Psoas muscle (tissue), 8 donors: Measurements from ENCODE around the gene IDH2. TPM values are rescaled to one million over a fixed set of nuclear protein-coding genes. Genes with fewer than 3 reads are reported as not detected.
A peak's percentile ranks its signal among the peaks of the same experiment; 100 is the strongest.

ENCODE experiments used
- ATAC-seq, 4 donors: fragments of 200-7000 bp; cut with Tn5 transposase; one replicate each; pipeline ENCODE4 v1.9.1; 2020; ENCODE audit warnings: moderate library complexity in 3 of 4, mild to moderate bottlenecking in 2 of 4
- DNase-seq, 2 donors: peaks; one replicate each; pipeline ENCODE4 v3.0.0-alpha.2; 2020
- H3K27ac ChIP-seq: fragments of 200-600 bp; one replicate; pipeline ENCODE4 v1.8.0; 2022
- H3K27me3 ChIP-seq, 3 donors: fragments of 200-600 bp in 1 of 3; one replicate each; pipeline versions ENCODE4 v1.6.1 to v1.8.0; 2013 to 2022; ENCODE audit warnings: low read length in 2 of 3, mild to moderate bottlenecking in 2 of 3, moderate library complexity in 1 of 3; ENCODE audit not compliant: insufficient read depth in 3 of 3
- H3K36me3 ChIP-seq, 2 donors: fragments of 200-600 bp in 1 of 2; one replicate each; pipeline versions ENCODE4 v1.6.1 to v1.8.0; 2013 to 2022; ENCODE audit warnings: low read depth in 1 of 2, mild to moderate bottlenecking in 1 of 2, moderate library complexity in 1 of 2; ENCODE audit not compliant: insufficient read depth in 1 of 2
- H3K4me1 ChIP-seq: fragments of 200-600 bp; one replicate; pipeline ENCODE4 v1.8.0; 2022
- H3K4me3 ChIP-seq: fragments of 200-600 bp; one replicate; pipeline ENCODE4 v1.8.0; 2022; ENCODE audit warnings: mild to moderate bottlenecking
- H3K9me3 ChIP-seq: fragments of 200-600 bp; one replicate; pipeline ENCODE4 v1.8.0; 2022
- WGBS, 3 donors: extraction: QIAGEN DNeasy Blood & Tissue Kit; methylation state at CpG; one replicate each; pipeline versions ENCODE4 v1.1.6 to v1.1.7; 2013; 5-methylcytosine and 5-hydroxymethylcytosine counted together
- intact Hi-C, 2 donors: fragments of 100-400 bp; cut with DNase I; formaldehyde crosslinking; loops; one replicate each; pipeline versions ENCODE4 v1.11.0 to v1.14.2; 2022
- polyA plus RNA-seq, 3 donors: library from polyadenylated mRNA; stranded (reverse); fragments of 200-250 nt; gene quantifications; one replicate each; pipeline ENCODE4 v1.2.3, GENCODE V29; 2013
- total RNA-seq, 4 donors: library from RNA; stranded (reverse); fragmentation: NEBNext Ultra II Directional in 2 of 4; extraction: Animal tissue kit (Norgen Biotek cat#: 25700) in 2 of 4; gene quantifications; one replicate each; pipeline versions ENCODE4 v1.2.1 to v1.2.4, GENCODE V29; 2021 to 2023
- TF ChIP-seq, protein P1 (sequence below): fragments of 200-600 bp; IDR thresholded peaks from one replicate; pipeline ENCODE4 v1.8.0; 2022; ENCODE audit warnings: antibody characterized with exemption
- donor health status: healthy with polysubstance abuse.
- donor health status: DM: no; HTN: no; CAD: no; lungs with moderate emphysema.
- donor health status: Bipolar disorder and iron deficiency.
- donor health status: healthy.
- donor health status: DM: yes; HTN: yes; CAD: no.
- donor health status: DM: no; HTN: no; CAD: no.
- donor health status: DM: no; HTN: no; CAD: no.
- donor health status: DM: yes; HTN: yes; CAD: no.

Gene IDH2
- total and polyA plus RNA-seq, 7 donors: 365 to 926 (median 695) TPM

- no peaks in the 10 kb centered on the region for H3K36me3 ChIP-seq
- H3K4me1 ChIP-seq: peaks cover 17% of the 10 kb centered on the region
- no peaks in the 10 kb centered on the region for H3K9me3 ChIP-seq
- TF ChIP-seq, protein P1, sequence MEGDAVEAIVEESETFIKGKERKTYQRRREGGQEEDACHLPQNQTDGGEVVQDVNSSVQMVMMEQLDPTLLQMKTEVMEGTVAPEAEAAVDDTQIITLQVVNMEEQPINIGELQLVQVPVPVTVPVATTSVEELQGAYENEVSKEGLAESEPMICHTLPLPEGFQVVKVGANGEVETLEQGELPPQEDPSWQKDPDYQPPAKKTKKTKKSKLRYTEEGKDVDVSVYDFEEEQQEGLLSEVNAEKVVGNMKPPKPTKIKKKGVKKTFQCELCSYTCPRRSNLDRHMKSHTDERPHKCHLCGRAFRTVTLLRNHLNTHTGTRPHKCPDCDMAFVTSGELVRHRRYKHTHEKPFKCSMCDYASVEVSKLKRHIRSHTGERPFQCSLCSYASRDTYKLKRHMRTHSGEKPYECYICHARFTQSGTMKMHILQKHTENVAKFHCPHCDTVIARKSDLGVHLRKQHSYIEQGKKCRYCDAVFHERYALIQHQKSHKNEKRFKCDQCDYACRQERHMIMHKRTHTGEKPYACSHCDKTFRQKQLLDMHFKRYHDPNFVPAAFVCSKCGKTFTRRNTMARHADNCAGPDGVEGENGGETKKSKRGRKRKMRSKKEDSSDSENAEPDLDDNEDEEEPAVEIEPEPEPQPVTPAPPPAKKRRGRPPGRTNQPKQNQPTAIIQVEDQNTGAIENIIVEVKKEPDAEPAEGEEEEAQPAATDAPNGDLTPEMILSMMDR: no peak
- intact Hi-C loops: no loop called here
- no peaks in the 10 kb centered on the region for H3K27me3 ChIP-seq
- ATAC-seq (peak; percentile 32 to 63 (median 52)), DNase-seq (peak; percentile 18 to 42)
- 66 to 79% (median 71%) methylated on average over 27 of the region's 27 CpGs for WGBS, 3 donors
- peak overlapping the region; percentile 1 for H3K27ac ChIP-seq
- H3K4me3 ChIP-seq: no peak overlapping the region
Measured at GRCh38 chr15:90042766-90043529, 59.3 kb downstream of the IDH2 start.

- Histone ChIP-seq H3K9me3 (no peaks in the 10 kb centered on the region), H3K4me1 (peaks cover 11% of the 10 kb centered on the region), H3K27ac (no peak overlapping the region), H3K27me3 (no peaks in the 10 kb centered on the region), H3K4me3 (no peak overlapping the region), H3K36me3 (no peaks in the 10 kb centered on the region)
- intact Hi-C loops: no loop called here
- 96 to 98% (median 97%) methylated on average over 12 of the region's 12 CpGs for WGBS, 3 donors
- no peak for DNase-seq
- TF ChIP-seq, protein P1: no peak
- no peak for ATAC-seq
Measured at GRCh38 chr15:90042356-90042755, 59.9 kb downstream of the IDH2 start.

GRCh38 chr15:90040618-90041017 lies 61.6 kb downstream of the IDH2 start:
- no peaks in the 10 kb centered on the region for H3K27me3 ChIP-seq
- intact Hi-C loops: no loop called here
- ATAC-seq (no peak), DNase-seq (peak in 1 of 2 donors; percentile 7)
- no peaks in the 10 kb centered on the region for H3K9me3 ChIP-seq
- H3K4me1 ChIP-seq: peaks cover 6% of the 10 kb centered on the region
- WGBS, 3 donors: 77 to 80% (median 78%) methylated on average over 6 of the region's 6 CpGs
- H3K36me3 ChIP-seq: no peaks in the 10 kb centered on the region
- H3K27ac ChIP-seq: no peak overlapping the region
- H3K4me3 ChIP-seq: no peak overlapping the region
- TF ChIP-seq, protein P1: no peak

- WGBS, 3 donors: 76 to 85% (median 80%) methylated on average over 5 of the region's 5 CpGs
- no peak overlapping the region for H3K27ac ChIP-seq
- peak in 1 of 2 donors; percentile 13 for DNase-seq
Measured at GRCh38 chr15:90039996-90040395, 62.3 kb downstream of the IDH2 start.

More at GRCh38 chr15:90039996-90040395, 62.3 kb downstream of the IDH2 start:
- no peak overlapping the region for H3K4me3 ChIP-seq
- H3K4me1 ChIP-seq: peaks cover 9% of the 10 kb centered on the region
- no peaks in the 10 kb centered on the region for H3K9me3 ChIP-seq
- no peaks in the 10 kb centered on the region for H3K27me3 ChIP-seq
- no peaks in the 10 kb centered on the region for H3K36me3 ChIP-seq
- ATAC-seq: no peak
- intact Hi-C loops: no loop called here
- TF ChIP-seq, protein P1: no peak
